LNCaP clone FGC (cell line): ENCODE data around the gene GPT2.
"Not testable (repeated sequence)": the region's sequence is repeated elsewhere in the genome, so short reads cannot be mapped to it uniquely, and the experiment has no call there.

Experiments used
- DNase-seq: peaks from one replicate; pipeline ENCODE4 v3.0.0-alpha.2; 2011; ENCODE audit warnings: low read depth
- H3K4me3 ChIP-seq: 2 replicates; pipeline ENCODE4 v1.5.1; 2011; ENCODE audit warnings: mild to moderate bottlenecking, low read depth, low read length, control low read depth
- CTCF ChIP-seq: IDR thresholded peaks from 2 replicates; pipeline ENCODE4 v1.5.1; 2012; ENCODE audit warnings: mild to moderate bottlenecking; ENCODE audit not compliant: control insufficient read depth, insufficient read depth; ENCODE audit errors: extremely low read depth

GPT2 gene

GRCh38 chr16:46855389-46855788, 28.8 kb upstream of the GPT2 start:
- DNase-seq: no peak
- no peak for TF ChIP-seq CTCF
- no peak overlapping the region for H3K4me3 ChIP-seq

GRCh38 chr16:46857368-46857945, 26.7 kb upstream of the GPT2 start:
- TF ChIP-seq CTCF: no peak
- DNase-seq: peak; percentile 6
- H3K4me3 ChIP-seq: no peak overlapping the region

- DNase-seq: no peak
- TF ChIP-seq CTCF: no peak
- no peak overlapping the region for H3K4me3 ChIP-seq
These were observed 26.0 kb upstream of the GPT2 start for GRCh38 chr16:46858151-46858550.

- no peak for TF ChIP-seq CTCF
- DNase-seq: no peak
- no peak overlapping the region for H3K4me3 ChIP-seq
These were observed 24.4 kb upstream of the GPT2 start for GRCh38 chr16:46859719-46860152.

GRCh38 chr16:46862555-46863447, 21.4 kb upstream of the GPT2 start:
- TF ChIP-seq CTCF: no peak
- no peak for DNase-seq
- H3K4me3 ChIP-seq: no peak overlapping the region

GRCh38 chr16:46866286-46866685, 17.9 kb upstream of the GPT2 start:
- H3K4me3 ChIP-seq: no peak overlapping the region
- no peak for TF ChIP-seq CTCF
- no peak for DNase-seq

GRCh38 chr16:46867486-46867885, 16.7 kb upstream of the GPT2 start:
- not testable (repeated sequence) for DNase-seq

GRCh38 chr16:46868891-46869290, 15.3 kb upstream of the GPT2 start:
- H3K4me3 ChIP-seq, DNase-seq: not testable (repeated sequence)

More at GRCh38 chr16:46867486-46867885, 16.7 kb upstream of the GPT2 start:
- not testable (repeated sequence) for H3K4me3 ChIP-seq
